Sciatic nerve (tissue), 2 donors: Measurements from ENCODE around the gene ZYG11B. TPM values are rescaled to one million over a fixed set of nuclear protein-coding genes. Genes with fewer than 3 reads are reported as not detected.
"Not testable (repeated sequence)": the region's sequence is repeated elsewhere in the genome, so short reads cannot be mapped to it uniquely, and the experiment has no call there.

Experiments used
- ATAC-seq: fragments of 200-7000 bp; cut with Tn5 transposase; one replicate; pipeline ENCODE4 v1.9.1; 2020; ENCODE audit warnings: mild to moderate bottlenecking, moderate library complexity
- DNase-seq: peaks from one replicate; pipeline ENCODE4 v3.0.0-alpha.2; 2020; ENCODE audit warnings: low spot score
- intact Hi-C: fragments of 100-400 bp; cut with DNase I; formaldehyde crosslinking; loops from one replicate; pipeline ENCODE4 v1.14.2; 2022
- total RNA-seq: library from RNA; stranded (reverse); fragmentation: NEBNext Ultra II Directional; extraction: Animal tissue kit (Norgen Biotek cat#: 25700); gene quantifications from one replicate; pipeline ENCODE4 v1.2.1, GENCODE V29; 2021
- donor health status: DM: no; HTN: no; CAD: no.
- donor health status: DM: no; HTN: no; CAD: no.

The ZYG11B gene
- total RNA-seq, 1 donor from 2014 or later = 36.4 TPM

GRCh38 chr1:52825868-52826267, 99.6 kb downstream of the ZYG11B start:
- DNase-seq (no peak), ATAC-seq (no peak)
- intact Hi-C loops = no loop called here

GRCh38 chr1:52834798-52835197, 108.5 kb downstream of the ZYG11B start:
- intact Hi-C loops = no loop called here
- ATAC-seq (peak; percentile 22), DNase-seq (no peak)

- intact Hi-C loops = no loop called here
- DNase-seq = no peak
- no peak for ATAC-seq
Measured at GRCh38 chr1:52836035-52836434, 109.8 kb downstream of the ZYG11B start.

GRCh38 chr1:52839175-52839574, 112.9 kb downstream of the ZYG11B start:
- DNase-seq, ATAC-seq, intact Hi-C loops: not testable (repeated sequence)

GRCh38 chr1:52842643-52843310, 116.5 kb downstream of the ZYG11B start, which contains the start of gene ZYG11A:
Gene ZYG11A (plus strand): TSS chr1:52842760. CDS start chr1:52842884, 124 bp downstream.
- ATAC-seq = peak; percentile 93
- intact Hi-C loops = no loop called here
- DNase-seq = peak; percentile 63

- not testable (repeated sequence) for DNase-seq
Measured at GRCh38 chr1:52845119-52845518, 118.9 kb downstream of the ZYG11B start.

GRCh38 chr1:52848423-52848822, 122.2 kb downstream of the ZYG11B start:
- no peak for DNase-seq
- intact Hi-C loops = no loop called here
- ATAC-seq = no peak

More at GRCh38 chr1:52845119-52845518, 118.9 kb downstream of the ZYG11B start:
- intact Hi-C loops, ATAC-seq: not testable (repeated sequence)

- intact Hi-C loops = no loop called here
- DNase-seq (no peak), ATAC-seq (no peak)
Measured at GRCh38 chr1:52850951-52851350, 124.7 kb downstream of the ZYG11B start.

- intact Hi-C loops = no loop called here
- DNase-seq = no peak
- ATAC-seq = no peak
Measured at GRCh38 chr1:52852854-52853253, 126.6 kb downstream of the ZYG11B start.

- ATAC-seq = no peak
- no peak for DNase-seq
- intact Hi-C loops = no loop called here
Measured at GRCh38 chr1:52855584-52855983, 129.3 kb downstream of the ZYG11B start.

GRCh38 chr1:52856026-52856425, 129.8 kb downstream of the ZYG11B start:
- intact Hi-C loops = no loop called here
- ATAC-seq = no peak
- DNase-seq = no peak

GRCh38 chr1:52857443-52857842, 131.2 kb downstream of the ZYG11B start:
- ATAC-seq = no peak
- DNase-seq = no peak
- intact Hi-C loops = no loop called here

GRCh38 chr1:52862666-52863458, 136.6 kb downstream of the ZYG11B start:
- no peak for ATAC-seq
- intact Hi-C loops = no loop called here
- DNase-seq = no peak

- ATAC-seq (no peak), DNase-seq (no peak)
- intact Hi-C loops = no loop called here
Measured at GRCh38 chr1:52867087-52867863, 141.0 kb downstream of the ZYG11B start.

- intact Hi-C loops, ATAC-seq, DNase-seq: not testable (repeated sequence)
Measured at GRCh38 chr1:52869727-52870126, 143.5 kb downstream of the ZYG11B start.

GRCh38 chr1:52876843-52877242, 150.6 kb downstream of the ZYG11B start:
- intact Hi-C loops = no loop called here
- ATAC-seq = no peak
- DNase-seq = no peak
